T-helper 22 cell (primary cell): ENCODE measurements around the gene MYO3B.
"Not testable (repeated sequence)": the region's sequence is repeated elsewhere in the genome, so short reads cannot be mapped to it uniquely, and the experiment has no call there.

Experiments
- DNase-seq: peaks from one replicate; pipeline ENCODE4 v3.0.0-alpha.2; 2020; ENCODE audit warnings: low read depth

MYO3B gene

DNA sequence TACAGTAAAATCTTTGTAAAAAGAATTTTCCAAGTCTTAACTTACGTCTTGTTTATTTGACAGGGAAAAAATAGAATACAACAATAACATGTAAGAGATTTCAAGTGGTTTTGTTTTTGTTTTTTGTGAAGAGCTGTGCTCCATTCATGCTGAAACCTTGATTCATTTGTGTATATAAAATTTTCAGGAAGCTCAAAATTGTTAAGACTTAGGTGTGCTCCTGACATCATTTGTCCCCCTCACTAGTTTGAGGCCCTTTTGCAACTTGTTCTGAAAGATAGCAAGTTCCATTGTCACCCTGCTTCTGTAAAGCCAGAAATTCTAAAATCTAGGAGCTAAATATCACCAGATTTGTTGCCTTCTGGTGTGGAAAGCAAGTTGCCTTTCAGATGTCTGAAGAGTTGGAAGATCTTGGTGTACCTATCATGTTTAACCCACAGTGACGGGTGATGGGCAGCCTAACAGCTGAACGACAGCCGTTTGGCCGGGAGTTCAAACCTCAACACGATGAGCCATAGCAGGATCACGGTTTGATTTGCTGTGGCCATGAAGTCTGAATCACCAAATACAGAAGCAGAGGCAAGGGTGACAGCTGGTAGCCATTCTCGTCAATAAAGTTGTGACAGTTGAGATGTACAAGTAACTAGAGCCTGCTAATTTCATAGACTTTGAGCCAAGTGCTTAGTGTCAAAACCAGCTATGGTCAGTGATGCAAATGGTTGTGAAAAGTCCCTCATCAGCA is 331.7 kb downstream of the MYO3B start:
- no peak for DNase-seq

- DNase-seq = no peak
Measured at GRCh38 chr2:170512266-170512665, 334.3 kb downstream of the MYO3B start.

DNA sequence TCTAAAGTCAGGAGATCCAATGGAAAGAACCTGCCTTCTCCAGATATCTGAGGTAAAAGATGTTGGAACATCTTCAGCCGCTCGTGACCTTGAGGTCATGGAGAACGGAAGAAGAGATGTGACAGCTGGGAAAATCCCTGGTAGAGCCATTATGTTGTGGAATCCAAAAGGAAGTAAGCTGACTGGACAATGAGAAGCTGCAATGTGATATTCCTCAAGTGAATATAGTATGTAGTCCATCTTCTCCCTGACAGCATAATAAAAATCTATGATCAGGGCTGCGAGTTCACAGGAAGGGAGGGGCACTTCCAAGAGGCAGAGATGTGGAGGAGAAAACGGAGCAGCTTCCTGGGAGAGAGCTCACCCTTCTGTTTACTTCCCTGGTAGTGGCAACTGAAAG is 336.2 kb downstream of the MYO3B start:
- no peak for DNase-seq

DNA sequence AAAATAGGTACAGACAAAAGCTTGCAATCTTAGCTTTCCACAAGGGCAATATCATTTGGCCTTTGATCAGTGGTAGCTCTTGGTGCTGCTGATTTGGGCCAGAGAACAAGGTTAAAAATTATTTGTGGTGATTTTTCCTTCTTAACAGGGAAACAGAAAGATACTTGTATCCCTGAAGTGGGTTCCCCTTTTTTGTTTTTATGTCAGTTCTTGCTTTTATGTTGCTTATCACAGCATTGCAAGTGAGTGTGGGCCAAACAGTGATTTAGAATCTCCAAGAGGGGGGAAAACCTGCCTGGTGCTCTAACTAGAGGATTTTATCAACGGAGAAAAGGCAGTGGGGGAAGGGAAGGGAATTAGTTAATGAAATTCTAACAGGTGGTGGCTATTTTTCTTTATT is 339.6 kb downstream of the MYO3B start:
- DNase-seq = no peak

- no peak for DNase-seq
Measured at GRCh38 chr2:170518911-170519310, 341.0 kb downstream of the MYO3B start.

GRCh38 chr2:170521299-170521698 is 343.4 kb downstream of the MYO3B start:
- DNase-seq = no peak

- no peak for DNase-seq
Measured at GRCh38 chr2:170523506-170523905, 345.6 kb downstream of the MYO3B start.

GRCh38 chr2:170524828-170525565 is 347.1 kb downstream of the MYO3B start:
- no peak for DNase-seq

GRCh38 chr2:170525566-170525900 is 347.6 kb downstream of the MYO3B start:
- no peak for DNase-seq

GRCh38 chr2:170530284-170530745 is 352.4 kb downstream of the MYO3B start:
- DNase-seq = no peak

- DNase-seq = no peak
Measured at GRCh38 chr2:170530803-170531564, 353.0 kb downstream of the MYO3B start.

DNA sequence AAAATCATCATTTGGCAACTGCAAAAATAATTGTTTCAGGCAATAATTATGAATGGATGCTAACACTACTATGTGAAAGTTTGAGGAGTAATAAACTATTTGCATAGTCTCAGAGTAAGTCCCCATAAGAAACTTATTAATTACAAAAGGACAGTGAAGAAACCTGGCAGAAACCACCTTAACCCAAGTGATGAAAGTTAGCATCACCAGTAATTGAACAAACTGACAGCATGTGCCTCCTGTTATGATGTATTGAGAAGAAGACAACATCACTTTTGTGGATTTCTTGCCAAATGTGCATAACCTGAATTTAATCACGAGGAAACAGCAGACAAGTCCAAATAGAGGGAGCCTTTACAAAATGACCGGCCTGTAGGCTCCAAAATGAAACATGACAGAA is 353.9 kb downstream of the MYO3B start:
- no peak for DNase-seq

GRCh38 chr2:170533156-170533555 is 355.2 kb downstream of the MYO3B start:
- no peak for DNase-seq

GRCh38 chr2:170535552-170535951 is 357.6 kb downstream of the MYO3B start:
- DNase-seq = no peak

GRCh38 chr2:170544817-170545216 is 366.9 kb downstream of the MYO3B start:
- DNase-seq = no peak

- no peak for DNase-seq
Measured at GRCh38 chr2:170548304-170548703, 370.4 kb downstream of the MYO3B start.

GRCh38 chr2:170550501-170550900 is 372.6 kb downstream of the MYO3B start:
- DNase-seq = no peak

- DNase-seq = not testable (repeated sequence)
Measured at GRCh38 chr2:170551899-170552298, 374.0 kb downstream of the MYO3B start.

DNA sequence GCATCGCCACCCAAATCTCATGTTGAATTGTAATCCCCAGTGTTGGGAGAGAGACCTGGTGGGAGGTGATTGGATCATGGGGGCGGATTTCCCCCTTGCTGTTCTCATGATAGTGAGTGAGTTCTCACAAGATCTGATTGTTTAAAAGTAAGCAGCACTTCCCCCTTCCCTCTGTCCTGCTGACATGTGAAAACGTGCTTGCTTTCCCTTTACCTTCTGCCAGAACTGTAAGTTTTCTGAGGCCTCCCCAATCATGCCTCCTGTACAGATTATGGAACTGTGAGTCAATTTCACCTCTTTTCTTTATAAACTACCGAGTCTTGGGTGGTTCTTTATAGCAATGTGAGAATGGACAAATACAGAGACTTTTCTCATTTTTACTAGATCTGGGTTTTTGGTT is 375.8 kb downstream of the MYO3B start:
- DNase-seq = no peak

GRCh38 chr2:170554278-170554955 is 376.5 kb downstream of the MYO3B start:
- no peak for DNase-seq

- no peak for DNase-seq
Measured at GRCh38 chr2:170562928-170563327, 385.0 kb downstream of the MYO3B start.

- no peak for DNase-seq
Measured at GRCh38 chr2:170563401-170563800, 385.5 kb downstream of the MYO3B start.
